Endothelial cell of umbilical vein (primary cell): ENCODE data around the gene PRDM11.

ENCODE experiments used
- EZH2 ChIP-seq: IDR thresholded peaks from 2 replicates; pipeline ENCODE4 v1.6.1; 2012; ENCODE audit warnings: borderline replicate concordance, low read depth, mild to moderate bottlenecking, moderate library complexity, low read length, inconsistent platforms; ENCODE audit not compliant: severe bottlenecking
- FOS ChIP-seq: IDR thresholded peaks from 2 replicates; pipeline ENCODE4 v1.6.1; 2011; ENCODE audit warnings: mild to moderate bottlenecking, low read length, moderate library complexity, borderline replicate concordance; ENCODE audit not compliant: insufficient read depth
- GATA2 ChIP-seq: IDR thresholded peaks from 2 replicates; pipeline ENCODE4 v1.7.0; 2011; ENCODE audit warnings: low read depth, mild to moderate bottlenecking, moderate library complexity, mixed read lengths, low read length; ENCODE audit not compliant: insufficient read length, insufficient read depth
- JUN ChIP-seq: IDR thresholded peaks from 2 replicates; pipeline ENCODE4 v1.6.1; 2011; ENCODE audit warnings: borderline replicate concordance, low read depth; ENCODE audit not compliant: insufficient read length, insufficient read depth
- MYC ChIP-seq: IDR thresholded peaks from one replicate; pipeline ENCODE4 v1.6.1; 2011; ENCODE audit warnings: mild to moderate bottlenecking, low read depth, low read length
- POLR2A ChIP-seq: IDR thresholded peaks from 2 replicates; pipeline ENCODE4 v1.6.1; 2012; ENCODE audit warnings: low read depth, mild to moderate bottlenecking, control low read depth, low read length
- POLR2AphosphoS5 ChIP-seq: IDR thresholded peaks from 2 replicates; pipeline ENCODE4 v1.6.1; 2012; ENCODE audit warnings: low read depth, mild to moderate bottlenecking, control low read depth, low read length, moderate library complexity; ENCODE audit not compliant: insufficient read depth
- TF ChIP-seq, protein P1 (sequence below), 2 donors: IDR thresholded peaks; 1 replicate in 1 of 2; 2 replicates in 1 of 2; pipeline ENCODE4 v1.5.1; 2011; ENCODE audit warnings: low read length in 2 of 2, mild to moderate bottlenecking in 2 of 2, moderate library complexity in 2 of 2, control low read depth in 1 of 2, inconsistent platforms in 1 of 2, low read depth in 1 of 2; ENCODE audit not compliant: insufficient read depth in 1 of 2; ENCODE audit errors: extremely low read depth in 1 of 2
- TF ChIP-seq, protein P2 (sequence below): IDR thresholded peaks from 2 replicates; pipeline ENCODE4 v1.6.1; 2011; ENCODE audit not compliant: insufficient read depth, insufficient read length

DNA sequence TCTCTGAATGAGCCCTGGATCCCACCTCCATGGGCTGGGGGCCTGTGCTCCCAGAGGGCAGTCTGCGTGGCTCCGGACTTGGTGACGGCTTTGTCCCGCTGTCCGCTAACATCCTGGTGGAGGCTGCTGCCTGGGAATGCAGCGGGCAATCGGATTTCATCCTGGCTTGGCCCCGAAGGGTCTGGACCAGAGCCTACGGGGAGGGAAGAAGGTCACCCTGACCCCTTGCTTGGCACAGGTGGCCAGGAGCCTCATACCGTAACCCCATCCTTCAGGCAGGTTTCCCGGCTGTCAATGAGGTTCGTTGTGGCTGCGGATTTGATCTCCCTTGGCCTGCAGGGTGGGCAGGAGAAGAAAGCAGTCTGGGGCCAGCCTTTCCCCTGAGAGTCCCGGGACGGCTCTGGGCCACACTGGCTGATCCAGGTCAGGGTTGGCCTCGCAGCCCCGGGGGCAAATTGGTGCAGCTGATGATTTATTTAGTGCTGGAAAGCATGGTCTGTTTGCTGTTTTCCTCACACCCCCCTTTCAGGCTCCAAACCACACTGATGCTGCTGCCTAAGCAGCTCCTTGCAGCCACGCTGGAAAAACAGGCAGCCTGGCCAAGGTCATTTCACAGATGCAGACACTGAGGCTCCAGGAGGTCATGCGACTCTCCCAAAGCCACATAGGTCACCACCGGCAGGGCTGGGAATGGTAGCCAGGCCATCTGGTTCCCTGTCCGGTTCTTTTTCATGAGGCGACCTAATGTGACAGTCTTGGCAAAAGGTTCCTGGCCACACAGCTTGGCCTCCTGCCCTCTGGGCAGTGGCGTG, 15.0 kb downstream of the PRDM11 start:
- TF ChIP-seq, protein P1, sequence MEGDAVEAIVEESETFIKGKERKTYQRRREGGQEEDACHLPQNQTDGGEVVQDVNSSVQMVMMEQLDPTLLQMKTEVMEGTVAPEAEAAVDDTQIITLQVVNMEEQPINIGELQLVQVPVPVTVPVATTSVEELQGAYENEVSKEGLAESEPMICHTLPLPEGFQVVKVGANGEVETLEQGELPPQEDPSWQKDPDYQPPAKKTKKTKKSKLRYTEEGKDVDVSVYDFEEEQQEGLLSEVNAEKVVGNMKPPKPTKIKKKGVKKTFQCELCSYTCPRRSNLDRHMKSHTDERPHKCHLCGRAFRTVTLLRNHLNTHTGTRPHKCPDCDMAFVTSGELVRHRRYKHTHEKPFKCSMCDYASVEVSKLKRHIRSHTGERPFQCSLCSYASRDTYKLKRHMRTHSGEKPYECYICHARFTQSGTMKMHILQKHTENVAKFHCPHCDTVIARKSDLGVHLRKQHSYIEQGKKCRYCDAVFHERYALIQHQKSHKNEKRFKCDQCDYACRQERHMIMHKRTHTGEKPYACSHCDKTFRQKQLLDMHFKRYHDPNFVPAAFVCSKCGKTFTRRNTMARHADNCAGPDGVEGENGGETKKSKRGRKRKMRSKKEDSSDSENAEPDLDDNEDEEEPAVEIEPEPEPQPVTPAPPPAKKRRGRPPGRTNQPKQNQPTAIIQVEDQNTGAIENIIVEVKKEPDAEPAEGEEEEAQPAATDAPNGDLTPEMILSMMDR (IDR thresholded peaks at IDR 0.05; ENCODE audit: extremely low read depth in 1 of 2, insufficient read depth in 1 of 2, low read depth in 1 of 2, low read length in 2 of 2): no peak
- TF ChIP-seq POLR2AphosphoS5 (no peak), POLR2A (no peak), EZH2 (no peak), MYC (no peak), GATA2 (no peak), JUN (no peak), FOS (no peak)
- TF ChIP-seq, protein P2, sequence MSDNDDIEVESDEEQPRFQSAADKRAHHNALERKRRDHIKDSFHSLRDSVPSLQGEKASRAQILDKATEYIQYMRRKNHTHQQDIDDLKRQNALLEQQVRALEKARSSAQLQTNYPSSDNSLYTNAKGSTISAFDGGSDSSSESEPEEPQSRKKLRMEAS: no peak
